B cell (primary cell): ENCODE data around the gene ZNF45. TPM values are rescaled to one million over a fixed set of nuclear protein-coding genes. Genes with fewer than 3 reads are reported as not detected.

Source experiments
- ATAC-seq: fragments of 200-7000 bp; cut with Tn5 transposase; one replicate; pipeline ENCODE4 v1.10.0; 2021; ENCODE audit warnings: low read depth, mild to moderate bottlenecking, moderate number of reproducible peaks, moderate library complexity
- CTCF ChIA-PET: fragments of 350-600 bp; sonication (Branson Sonifier 250); formaldehyde crosslinking; loops from one replicate; lab custom pipeline; 2021; ENCODE audit warnings: antibody characterized with exemption, inconsistent platforms; lab: Charles Lee
- POLR2A ChIA-PET: fragments of 350-600 bp; sonication (Branson Sonifier 250); formaldehyde crosslinking; loops from one replicate; lab custom pipeline; 2021; ENCODE audit warnings: antibody characterized with exemption; lab: Charles Lee
- DNase-seq: peaks from one replicate; pipeline ENCODE4 v3.0.0; 2013
- H2AFZ ChIP-seq: 2 replicates; pipeline ENCODE4 v1.6.1; 2012; ENCODE audit warnings: mild to moderate bottlenecking, low read depth, low read length; ENCODE audit not compliant: insufficient read depth, poor library complexity, severe bottlenecking
- H3K27ac ChIP-seq, 2 donors: 1 replicate in 1 of 2; 2 replicates in 1 of 2; pipeline ENCODE4 v1.5.1; 2012 to 2013; ENCODE audit warnings: low read length in 2 of 2, mild to moderate bottlenecking in 2 of 2, moderate library complexity in 1 of 2
- H3K27me3 ChIP-seq, 4 experiments: fragments of 200-600 bp in 1 of 4; sonication (generic) in 1 of 4; replicated peaks in 1 of 4; 1 replicate in 2 of 4; 2 replicates in 2 of 4; pipeline versions ENCODE4 v1.6.1 to v1.7.0; 2013 to 2016; ENCODE audit warnings: low read length in 3 of 4, mild to moderate bottlenecking in 2 of 4, mixed read lengths in 1 of 4, moderate library complexity in 1 of 4; ENCODE audit not compliant: insufficient read depth in 4 of 4, control insufficient read depth in 3 of 4; ENCODE audit errors: control extremely low read depth in 1 of 4
- H3K36me3 ChIP-seq, 2 experiments: replicated peaks in 1 of 2; 1 replicate in 1 of 2; 2 replicates in 1 of 2; pipeline versions ENCODE4 v1.6.1 to v1.7.1; 2013; ENCODE audit warnings: low read length in 1 of 2; ENCODE audit not compliant: insufficient read depth in 2 of 2, control insufficient read depth in 1 of 2; ENCODE audit errors: control extremely low read depth in 1 of 2, extremely low read depth in 1 of 2
- H3K4me1 ChIP-seq, 2 donors: fragments of 200-600 bp in 1 of 2; sonication (generic) in 1 of 2; 1 replicate in 1 of 2; 2 replicates in 1 of 2; pipeline versions ENCODE4 v1.5.1 to v1.6.1; 2013 to 2017; ENCODE audit warnings: low read length in 2 of 2; ENCODE audit not compliant: control insufficient read depth in 2 of 2, insufficient read depth in 2 of 2
- H3K4me2 ChIP-seq: replicated peaks from 2 replicates; pipeline ENCODE3; 2012; ENCODE audit warnings: mild to moderate bottlenecking, low read depth, low read length; ENCODE audit not compliant: poor library complexity, severe bottlenecking
- H3K4me3 ChIP-seq, 5 experiments: fragments of 200-600 bp in 1 of 5; sonication (generic) in 1 of 5; 1 replicate in 3 of 5; 2 replicates in 2 of 5; pipeline versions ENCODE4 v1.5.1 to v1.7.0; 2011 to 2016; ENCODE audit warnings: low read length in 4 of 5, mild to moderate bottlenecking in 4 of 5, low read depth in 2 of 5, control low read depth in 1 of 5, moderate library complexity in 1 of 5; ENCODE audit not compliant: insufficient read depth in 1 of 5; ENCODE audit errors: control extremely low read depth in 1 of 5, extremely low read depth in 1 of 5
- H3K79me2 ChIP-seq: fragments of 200-600 bp; sonication (generic); one replicate; pipeline ENCODE4 v1.6.0; 2016; ENCODE audit warnings: low read length; ENCODE audit not compliant: control insufficient read depth, insufficient read depth
- H3K9ac ChIP-seq: fragments of 200-600 bp; sonication (generic); 2 replicates; pipeline ENCODE4 v1.6.1; 2017; ENCODE audit warnings: mild to moderate bottlenecking, low read length, moderate library complexity
- H3K9me3 ChIP-seq, 3 donors: one replicate each; pipeline versions ENCODE4 v1.6.1 to v1.7.1; 2013; ENCODE audit warnings: low read length in 2 of 3; ENCODE audit not compliant: control insufficient read depth in 2 of 3, insufficient read depth in 1 of 3; ENCODE audit errors: control extremely low read depth in 1 of 3
- H4K20me1 ChIP-seq: 2 replicates; pipeline ENCODE4 v1.6.0; 2012; ENCODE audit warnings: mild to moderate bottlenecking, low read length; ENCODE audit not compliant: insufficient read depth, control insufficient read depth, poor library complexity, severe bottlenecking
- H3K27ac Mint-ChIP-seq: one replicate; pipeline ENCODE4 v1.8.0; 2021; ENCODE audit warnings: mixed read lengths
- H3K27me3 Mint-ChIP-seq: one replicate; pipeline ENCODE4 v1.8.0; 2021; ENCODE audit warnings: mixed read lengths
- H3K4me1 Mint-ChIP-seq: one replicate; pipeline ENCODE4 v1.8.0; 2021; ENCODE audit warnings: mixed read lengths
- H3K4me3 Mint-ChIP-seq: one replicate; pipeline ENCODE4 v1.8.0; 2021; ENCODE audit warnings: mixed read lengths
- H3K9me3 Mint-ChIP-seq: one replicate; pipeline ENCODE4 v1.8.0; 2022; ENCODE audit warnings: mixed read lengths; ENCODE audit not compliant: insufficient read depth
- EZH2 ChIP-seq: IDR thresholded peaks from 2 replicates; pipeline ENCODE4 v1.6.1; 2012; ENCODE audit warnings: borderline replicate concordance, low read depth, mild to moderate bottlenecking, moderate library complexity, low read length; ENCODE audit not compliant: insufficient read depth, poor library complexity, severe bottlenecking
- WGBS: methylation state at CpG from one replicate; pipeline ENCODE4 v1.1.5; 2013; ENCODE audit warnings: missing lambda C conversion rate; ENCODE audit not compliant: insufficient coverage; 5-methylcytosine and 5-hydroxymethylcytosine counted together
- intact Hi-C: fragments of 100-400 bp; cut with micrococcal nuclease; formaldehyde crosslinking; loops from one replicate; pipeline ENCODE4 v1.10.0; 2022
- polyA plus RNA-seq: library from polyadenylated mRNA; depleted of rRNA; stranded (reverse); fragments of >200 nt; gene quantifications from 2 replicates; pipeline ENCODE4 v1.2.3, GENCODE V29; 2012
- total RNA-seq, 2 donors: library from RNA; stranded (reverse); fragments of 120-200 nt in 1 of 2; gene quantifications; 1 replicate in 1 of 2; 2 replicates in 1 of 2; pipeline versions ENCODE4 v1.2.3 to v1.2.4, GENCODE V29; 2013 to 2022
- TF ChIP-seq, protein P1 (sequence below): fragments of 200-600 bp; IDR thresholded peaks from one replicate; pipeline ENCODE4 v1.8.0; 2022; ENCODE audit warnings: antibody characterized with exemption, mild to moderate bottlenecking

Gene ZNF45
- total and polyA plus RNA-seq, 2 donors (not counting 1 experiment from before 2014, with no cell fraction given): 10.6 to 30.1 TPM

DNA sequence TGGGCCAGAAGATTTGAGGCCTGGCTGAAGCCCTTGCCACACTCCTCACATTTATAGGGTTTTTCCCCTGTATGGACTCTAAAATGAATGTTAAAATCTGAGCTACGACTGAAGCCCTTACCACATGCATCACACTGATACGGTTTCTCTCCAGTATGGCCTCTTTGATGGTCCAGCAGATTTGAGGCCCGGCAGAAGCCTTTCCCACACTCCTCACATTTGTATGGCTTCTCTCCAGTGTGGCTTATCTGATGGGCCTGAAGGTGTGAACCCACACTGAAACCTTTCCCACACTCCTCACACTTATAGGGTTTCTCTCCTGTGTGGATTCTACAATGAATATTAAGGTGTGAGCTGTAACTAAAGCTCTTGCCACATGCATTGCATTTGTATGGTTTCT, 21.0 kb downstream of the ZNF45 start:
- TF ChIP-seq, protein P1, sequence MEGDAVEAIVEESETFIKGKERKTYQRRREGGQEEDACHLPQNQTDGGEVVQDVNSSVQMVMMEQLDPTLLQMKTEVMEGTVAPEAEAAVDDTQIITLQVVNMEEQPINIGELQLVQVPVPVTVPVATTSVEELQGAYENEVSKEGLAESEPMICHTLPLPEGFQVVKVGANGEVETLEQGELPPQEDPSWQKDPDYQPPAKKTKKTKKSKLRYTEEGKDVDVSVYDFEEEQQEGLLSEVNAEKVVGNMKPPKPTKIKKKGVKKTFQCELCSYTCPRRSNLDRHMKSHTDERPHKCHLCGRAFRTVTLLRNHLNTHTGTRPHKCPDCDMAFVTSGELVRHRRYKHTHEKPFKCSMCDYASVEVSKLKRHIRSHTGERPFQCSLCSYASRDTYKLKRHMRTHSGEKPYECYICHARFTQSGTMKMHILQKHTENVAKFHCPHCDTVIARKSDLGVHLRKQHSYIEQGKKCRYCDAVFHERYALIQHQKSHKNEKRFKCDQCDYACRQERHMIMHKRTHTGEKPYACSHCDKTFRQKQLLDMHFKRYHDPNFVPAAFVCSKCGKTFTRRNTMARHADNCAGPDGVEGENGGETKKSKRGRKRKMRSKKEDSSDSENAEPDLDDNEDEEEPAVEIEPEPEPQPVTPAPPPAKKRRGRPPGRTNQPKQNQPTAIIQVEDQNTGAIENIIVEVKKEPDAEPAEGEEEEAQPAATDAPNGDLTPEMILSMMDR: no peak
- no peak for TF ChIP-seq EZH2
- Histone ChIP-seq H3K36me3 (peaks cover 31 to 50% of the 10 kb centered on the region in 2 experiments), H3K4me3 (no peak overlapping the region), H3K9me3 (peaks cover 19 to 77% (median 34%) of the 10 kb centered on the region in 3 donors), H2AFZ (no peak overlapping the region), H3K4me1 (no peaks in the 10 kb centered on the region), H3K27me3 (no peaks in the 10 kb centered on the region), H3K79me2 (no peaks in the 10 kb centered on the region), H3K9ac (no peak overlapping the region), H4K20me1 (no peaks in the 10 kb centered on the region), H3K4me2 (no peak overlapping the region), H3K27ac (no peak overlapping the region)
- no peak for ATAC-seq
- DNase-seq: no peak
- ChIA-PET CTCF (no interaction called here), POLR2A (interaction anchor here (0.7 kb wide), 1 partner anchor 21 kb away, joined by 3 read pairs; the partner anchor contains the start of gene ZNF45)
- intact Hi-C loops: no loop called here
- Mint-ChIP-seq H3K27me3 (no peaks in the 10 kb centered on the region), H3K4me3 (no peak overlapping the region), H3K9me3 (peaks cover 45% of the 10 kb centered on the region), H3K4me1 (no peaks in the 10 kb centered on the region), H3K27ac (no peak overlapping the region)
- WGBS: 50% methylated on average over 2 of the region's 3 CpGs

DNA sequence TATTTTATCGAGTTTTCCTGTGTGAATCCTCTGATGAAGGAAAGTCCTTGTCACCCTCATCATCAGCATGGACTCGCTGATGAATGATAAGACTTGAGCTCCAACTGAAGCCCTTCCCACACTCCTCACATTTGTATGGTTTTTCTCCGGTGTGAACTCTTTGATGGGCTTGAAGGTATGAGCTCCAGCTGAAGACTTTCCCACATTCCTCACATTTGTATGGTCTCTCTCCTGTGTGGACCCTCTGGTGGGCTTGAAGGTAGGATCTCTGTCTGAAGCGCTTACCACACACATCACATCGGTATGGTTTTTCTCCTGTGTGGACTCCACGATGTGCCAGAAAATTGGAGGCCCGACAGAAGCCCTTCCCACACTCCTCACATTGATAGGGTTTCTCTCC, 21.7 kb downstream of the ZNF45 start:
- WGBS: 100% methylated on average over 5 of the region's 7 CpGs
- ChIA-PET CTCF (no interaction called here), POLR2A (no interaction called here)
- intact Hi-C loops: no loop called here
- Histone ChIP-seq H3K27ac (no peak overlapping the region), H3K36me3 (peaks cover 29 to 43% of the 10 kb centered on the region in 2 experiments), H3K27me3 (no peaks in the 10 kb centered on the region), H3K79me2 (no peaks in the 10 kb centered on the region), H3K9me3 (peaks cover 19 to 80% (median 37%) of the 10 kb centered on the region in 3 donors), H3K4me1 (no peaks in the 10 kb centered on the region), H3K4me2 (no peak overlapping the region), H4K20me1 (no peaks in the 10 kb centered on the region), H3K9ac (no peak overlapping the region), H3K4me3 (no peak overlapping the region), H2AFZ (no peak overlapping the region)
- H3K27me3 Mint-ChIP-seq: no peaks in the 10 kb centered on the region
- peaks cover 47% of the 10 kb centered on the region for H3K9me3 Mint-ChIP-seq
- ATAC-seq: no peak
- H3K4me1 Mint-ChIP-seq: no peaks in the 10 kb centered on the region
- H3K27ac Mint-ChIP-seq: no peak overlapping the region
- no peak overlapping the region for H3K4me3 Mint-ChIP-seq
- no peak for TF ChIP-seq EZH2
- TF ChIP-seq, protein P1: no peak
- no peak for DNase-seq
